ENCODE measurements around the gene SASH1.
A peak's percentile ranks its signal among the peaks of the same experiment; 100 is the strongest.

The SASH1 gene

DNA sequence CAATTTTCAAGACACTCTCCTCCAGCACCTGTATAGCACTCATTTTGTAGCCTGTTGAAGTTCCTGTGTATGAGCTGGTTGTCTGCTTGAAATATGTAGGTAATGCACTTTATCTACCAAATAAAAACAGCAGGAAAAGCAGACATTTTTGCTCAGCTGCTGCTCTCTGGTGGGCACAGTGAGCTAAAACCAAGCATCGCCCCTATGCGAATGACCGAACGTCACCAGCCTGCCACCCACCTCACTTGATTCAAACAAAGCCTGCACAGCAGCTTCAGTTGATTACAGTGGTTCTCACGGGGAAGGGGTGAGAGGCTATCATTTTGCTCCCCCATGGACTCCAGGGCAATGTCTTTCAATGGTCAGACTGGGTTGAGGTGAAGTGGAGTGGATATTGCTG, 185.7 kb downstream of the SASH1 start:
- DNase-seq: no peak

DNA sequence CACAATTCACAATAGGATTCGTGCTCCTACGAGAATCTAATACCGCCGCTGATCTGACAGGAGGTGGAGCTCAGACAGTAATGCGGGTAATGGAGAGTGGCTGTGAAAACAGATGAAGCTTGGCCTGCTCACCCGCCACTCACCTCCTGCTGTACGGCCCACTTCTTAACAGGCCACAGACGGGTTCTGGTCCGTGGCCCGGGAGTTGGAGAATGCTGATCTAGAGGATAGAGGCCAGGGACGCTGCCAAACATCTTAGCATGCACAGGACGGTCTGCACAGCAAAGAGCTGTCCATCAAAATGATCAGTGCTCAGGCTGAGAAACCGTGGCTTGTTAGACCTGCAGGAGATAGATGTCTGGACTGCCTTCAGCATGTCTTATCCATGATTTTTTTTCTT, 186.4 kb downstream of the SASH1 start:
- no peak for DNase-seq

- DNase-seq: no peak
These were observed 187.8 kb downstream of the SASH1 start for GRCh38 chr6:148530394-148530953.

- DNase-seq: no peak
These were observed 188.3 kb downstream of the SASH1 start for GRCh38 chr6:148530976-148531375.

- DNase-seq: no peak
These were observed 190.1 kb downstream of the SASH1 start for GRCh38 chr6:148532698-148533097.

- no peak for DNase-seq
These were observed 190.9 kb downstream of the SASH1 start for GRCh38 chr6:148533309-148534107.

GRCh38 chr6:148534871-148535270, 192.2 kb downstream of the SASH1 start:
- DNase-seq: no peak

DNA sequence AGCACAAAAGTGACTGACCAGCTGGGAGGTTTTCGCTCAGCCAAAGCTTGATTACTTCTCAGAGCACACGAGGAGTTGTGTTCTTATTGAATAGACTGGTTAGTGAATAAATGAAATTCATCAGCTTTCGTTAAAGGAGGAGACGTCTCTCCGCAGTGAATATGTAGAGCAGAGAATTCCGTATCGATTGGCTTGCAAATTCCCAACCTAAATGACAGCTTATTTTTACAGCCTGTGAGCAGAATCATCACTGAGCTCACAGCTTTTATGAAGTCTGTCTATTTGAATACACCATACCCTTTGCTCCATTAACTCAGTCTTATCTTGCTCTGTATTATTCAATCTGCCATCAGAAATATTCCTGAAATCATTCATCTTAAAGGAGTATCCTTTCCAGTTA, 192.7 kb downstream of the SASH1 start:
- no peak for DNase-seq

DNA sequence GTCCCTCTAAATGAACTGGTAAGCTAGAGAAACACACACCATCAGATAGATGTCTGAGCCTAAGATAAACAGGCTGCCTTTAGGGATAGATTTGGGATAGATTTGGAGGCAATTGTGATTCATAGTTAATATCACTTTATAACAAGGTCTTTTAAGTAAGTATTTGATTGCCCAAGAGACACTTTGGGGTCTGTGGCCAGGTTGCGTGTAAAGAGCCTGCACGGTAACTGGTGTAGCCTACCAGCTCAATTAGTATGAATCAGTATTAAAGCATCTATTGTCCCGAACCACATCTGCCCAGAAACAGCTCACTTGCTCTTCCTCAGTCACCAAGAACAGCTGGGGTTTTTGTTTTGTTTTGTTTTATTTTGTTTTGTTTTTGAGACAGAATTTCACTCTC, 193.3 kb downstream of the SASH1 start:
- DNase-seq: no peak

DNA sequence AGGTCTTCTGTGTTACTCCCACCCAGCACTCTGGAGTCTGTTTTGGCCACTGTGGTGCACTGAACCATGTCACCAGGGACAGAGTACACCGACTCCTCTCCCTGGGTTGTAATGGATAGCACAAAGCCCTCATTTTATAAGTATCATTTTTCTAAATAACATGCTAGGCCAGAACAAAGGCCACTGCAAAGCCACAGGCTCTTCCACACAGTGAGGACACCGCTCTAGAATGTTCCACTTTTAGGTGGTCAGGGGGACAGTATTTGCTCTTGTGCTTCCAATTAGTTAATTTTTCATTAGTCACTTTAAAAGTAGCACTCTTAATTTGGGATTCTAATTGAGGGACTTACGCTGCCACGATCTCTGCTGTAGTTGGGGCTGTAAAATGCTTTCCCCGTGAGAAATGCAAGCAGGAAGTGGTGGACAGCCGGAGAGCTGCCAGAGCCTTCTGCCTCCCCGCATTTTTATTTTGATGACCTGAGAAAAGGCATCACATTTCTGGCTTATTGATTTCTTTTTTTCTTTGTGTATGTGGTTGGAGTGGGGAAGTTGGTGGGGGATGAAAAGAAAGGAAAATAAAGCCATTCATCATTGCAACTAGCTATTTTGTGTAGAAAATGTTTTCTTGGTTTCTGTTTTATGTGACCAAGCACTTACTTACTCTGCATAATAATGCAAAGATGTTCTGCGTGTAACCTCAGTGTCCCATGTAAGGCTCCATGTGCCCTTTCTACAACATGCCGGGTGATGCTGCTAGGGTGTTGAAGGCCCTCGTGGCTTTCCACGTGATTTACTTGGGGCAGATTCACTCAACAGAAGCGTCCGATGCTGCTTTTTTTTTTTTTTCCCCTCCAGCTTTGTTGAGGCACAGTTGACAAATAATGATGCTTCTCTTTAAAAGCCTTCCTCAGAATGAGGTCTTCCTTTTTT, 195.9 kb downstream of the SASH1 start:
- DNase-seq: no peak

DNA sequence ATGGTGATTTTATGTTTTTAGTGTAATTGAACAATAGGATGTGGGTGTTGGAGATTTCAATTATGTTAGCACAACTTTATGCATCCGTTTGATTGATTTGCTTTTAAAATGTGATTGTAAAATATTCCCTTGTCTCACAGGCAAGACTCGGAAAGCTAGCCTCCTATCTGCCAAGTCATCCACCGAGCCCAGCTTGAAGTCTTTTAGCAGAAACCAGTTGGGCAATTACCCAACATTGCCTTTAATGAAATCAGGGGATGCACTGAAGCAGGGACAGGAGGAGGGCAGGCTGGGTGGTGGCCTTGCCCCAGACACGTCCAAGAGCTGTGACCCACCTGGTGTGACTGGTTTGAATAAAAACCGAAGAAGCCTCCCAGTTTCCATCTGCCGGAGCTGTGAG, 200.9 kb downstream of the SASH1 start:
- DNase-seq: no peak

DNA sequence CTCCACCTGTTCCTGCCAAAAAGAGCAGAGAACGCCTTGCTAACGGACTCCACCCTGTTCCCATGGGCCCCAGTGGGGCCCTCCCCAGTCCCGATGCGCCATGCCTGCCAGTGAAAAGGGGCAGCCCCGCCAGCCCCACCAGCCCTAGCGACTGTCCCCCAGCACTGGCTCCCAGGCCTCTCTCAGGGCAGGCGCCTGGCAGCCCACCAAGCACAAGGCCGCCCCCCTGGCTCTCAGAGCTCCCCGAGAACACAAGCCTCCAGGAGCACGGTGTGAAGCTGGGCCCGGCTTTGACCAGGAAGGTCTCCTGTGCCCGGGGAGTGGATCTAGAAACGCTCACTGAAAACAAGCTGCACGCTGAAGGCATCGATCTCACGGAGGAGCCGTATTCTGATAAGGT, 201.8 kb downstream of the SASH1 start:
- no peak for DNase-seq

GRCh38 chr6:148545901-148546300, 203.3 kb downstream of the SASH1 start:
- no peak for DNase-seq

DNA sequence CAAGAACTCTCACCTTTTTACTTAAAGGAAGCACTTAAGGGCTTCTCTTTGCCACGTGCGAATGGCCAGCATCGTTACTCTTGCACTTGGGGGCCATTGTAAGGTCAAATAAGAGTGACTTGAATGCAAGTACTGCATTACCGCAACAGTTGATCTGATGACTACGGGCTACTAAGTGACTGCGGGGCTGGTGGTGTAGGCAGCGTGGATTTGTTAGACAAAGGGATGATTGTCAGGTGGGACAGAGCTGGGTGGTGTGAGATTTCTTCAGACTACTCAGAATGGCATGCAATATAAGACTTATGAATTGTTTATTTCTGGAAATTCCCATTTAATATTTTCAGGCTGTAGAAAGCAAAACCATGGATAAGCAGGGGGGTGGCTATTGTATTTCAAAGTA, 204.5 kb downstream of the SASH1 start:
- DNase-seq: no peak

GRCh38 chr6:148548065-148548748, 205.6 kb downstream of the SASH1 start:
- no peak for DNase-seq

DNA sequence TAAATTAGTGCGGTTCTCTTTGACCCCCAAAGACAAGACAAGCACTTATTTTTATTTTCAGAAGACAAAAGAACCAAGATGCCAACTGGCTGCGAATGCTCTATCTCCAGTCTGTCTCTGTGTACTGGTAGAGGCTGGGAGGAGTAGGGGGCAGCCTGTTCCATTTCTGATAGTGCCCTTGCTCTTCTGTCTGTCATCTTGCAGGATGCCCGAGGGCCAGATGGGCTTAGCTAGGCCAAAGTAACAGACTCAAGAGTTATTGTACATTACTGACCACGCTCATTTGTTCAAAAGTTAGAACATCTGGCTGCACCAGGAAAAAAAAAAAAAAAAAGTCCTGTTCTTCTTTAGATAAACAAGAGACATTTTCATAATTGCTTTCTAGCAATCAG, 206.1 kb downstream of the SASH1 start:
- no peak for DNase-seq

GRCh38 chr6:148550569-148550968, 207.9 kb downstream of the SASH1 start:
- no peak for DNase-seq

DNA sequence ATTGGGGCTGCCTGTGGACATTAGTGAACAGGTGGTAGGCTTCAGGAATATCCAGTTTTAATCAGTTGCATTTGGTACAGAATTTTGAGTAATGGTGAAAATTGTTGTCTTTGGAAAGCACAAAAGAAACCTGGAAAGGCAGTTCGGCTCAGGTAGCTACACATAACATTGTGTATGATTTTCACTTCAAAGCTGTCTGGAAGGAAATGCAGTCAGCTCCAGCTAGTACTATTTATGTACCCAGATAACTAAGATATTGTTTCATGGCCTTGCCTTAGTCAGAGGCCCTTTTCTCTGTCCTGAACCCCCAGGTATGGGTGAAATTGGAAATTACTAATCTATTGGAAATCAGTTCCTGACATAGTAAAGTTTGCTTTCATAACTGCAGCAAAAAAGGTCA, 208.6 kb downstream of the SASH1 start:
- DNase-seq: no peak

DNA sequence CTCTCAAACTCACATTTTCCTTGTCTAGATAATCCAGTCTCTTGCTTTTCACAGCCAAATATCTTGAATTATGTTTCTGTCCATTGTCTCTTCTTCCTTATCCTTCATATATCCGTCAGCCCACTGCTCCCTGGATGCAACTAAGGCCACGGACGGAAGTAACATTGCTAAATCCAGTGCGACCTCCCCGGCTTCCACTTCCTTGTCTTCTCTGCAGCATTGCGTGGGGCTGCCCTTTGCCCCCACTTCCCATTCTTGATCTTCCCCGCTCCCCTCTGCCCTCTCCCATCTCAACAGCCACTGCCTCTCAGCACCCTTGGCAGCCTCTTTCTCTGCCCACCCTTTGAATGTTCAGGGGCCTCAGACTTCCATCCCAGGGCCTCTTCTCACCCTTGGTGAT, 213.8 kb downstream of the SASH1 start:
- no peak for DNase-seq

GRCh38 chr6:148557796-148558321, 215.2 kb downstream of the SASH1 start:
- DNase-seq: no peak

DNA sequence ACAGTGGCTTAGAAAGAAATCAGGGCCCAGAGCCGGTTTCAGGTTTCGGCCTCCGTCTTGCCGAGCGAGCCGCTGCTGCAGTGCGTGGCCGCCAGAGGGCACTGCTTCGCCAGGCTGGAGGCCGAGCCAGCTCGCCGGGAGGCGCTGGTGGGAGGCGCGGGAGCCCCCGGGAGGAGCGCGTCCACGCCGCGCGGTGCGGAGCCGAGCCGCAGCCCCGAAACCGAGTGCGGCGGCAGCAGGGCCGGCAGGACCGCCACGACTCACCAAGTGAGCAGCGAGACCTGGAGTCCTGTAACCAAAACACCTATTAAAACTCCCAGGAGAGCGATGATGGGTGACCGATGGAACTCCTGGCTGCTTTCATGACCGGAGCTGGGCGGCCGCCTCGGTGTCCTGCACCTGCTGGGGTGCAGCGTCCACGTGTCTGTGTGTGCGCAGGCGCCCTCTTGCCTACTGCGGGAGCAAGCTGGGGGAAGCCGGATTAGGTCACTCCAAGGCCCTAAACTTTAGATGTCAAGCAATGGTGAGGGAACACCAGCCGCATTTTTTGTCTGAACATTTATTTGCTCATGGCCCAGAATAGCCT, 217.3 kb downstream of the SASH1 start:
- DNase-seq: peak; percentile 66

GRCh38 chr6:148561629-148562028, 219.0 kb downstream of the SASH1 start:
- no peak for DNase-seq

- no peak for DNase-seq
These were observed 220.4 kb downstream of the SASH1 start for GRCh38 chr6:148563066-148563465.
